NCI-H2171 treated with DMSO at 0.1 percent for 48 hours (cell line): ENCODE data around the gene RBM15B.

Source experiments
- DNase-seq: peaks from one replicate; lab custom pipeline; 2025; lab: John Stamatoyannopoulos, UW

RBM15B gene

GRCh38 chr3:51445544-51446280 lies 54.6 kb downstream of the RBM15B start:
- no peak for DNase-seq
